Measurements from ENCODE around the gene WNK2.
"Not testable (repeated sequence)": the region's sequence is repeated elsewhere in the genome, so short reads cannot be mapped to it uniquely, and the experiment has no call there.

Gene WNK2

GRCh38 chr9:93332317-93332716 is 148.4 kb downstream of the WNK2 start:
- no peak for DNase-seq (ENCODE audit: low read depth)
- no peak overlapping the region for H3K4me3 ChIP-seq (ENCODE audit: low read depth, low read length)

GRCh38 chr9:93336720-93337119 is 152.8 kb downstream of the WNK2 start:
- DNase-seq (ENCODE audit: low read depth), result no peak
- H3K4me3 ChIP-seq (ENCODE audit: low read depth, low read length), result no peak overlapping the region

- H3K4me3 ChIP-seq (ENCODE audit: low read depth, low read length); DNase-seq (ENCODE audit: low read depth): not testable (repeated sequence)
Observed at GRCh38 chr9:93338196-93338595, 154.3 kb downstream of the WNK2 start.

GRCh38 chr9:93340091-93340490 is 156.2 kb downstream of the WNK2 start:
- H3K4me3 ChIP-seq (ENCODE audit: low read depth, low read length), result no peak overlapping the region
- DNase-seq (ENCODE audit: low read depth), result no peak

- DNase-seq (ENCODE audit: low read depth); H3K4me3 ChIP-seq (ENCODE audit: low read depth, low read length): not testable (repeated sequence)
Observed at GRCh38 chr9:93341820-93342219, 157.9 kb downstream of the WNK2 start.

- H3K4me3 ChIP-seq (ENCODE audit: low read depth, low read length); DNase-seq (ENCODE audit: low read depth): not testable (repeated sequence)
Observed at GRCh38 chr9:93342428-93342827, 158.5 kb downstream of the WNK2 start.

- H3K4me3 ChIP-seq (ENCODE audit: low read depth, low read length), result no peak overlapping the region
- no peak for DNase-seq (ENCODE audit: low read depth)
Observed at GRCh38 chr9:93343663-93344062, 159.7 kb downstream of the WNK2 start.

GRCh38 chr9:93345643-93346230 is 161.8 kb downstream of the WNK2 start:
- DNase-seq (ENCODE audit: low read depth), result no peak
- H3K4me3 ChIP-seq (ENCODE audit: low read depth, low read length), result peak overlapping the region; percentile 32

GRCh38 chr9:93346231-93347112 is 162.5 kb downstream of the WNK2 start:
- H3K4me3 ChIP-seq (ENCODE audit: low read depth, low read length), result peak overlapping the region; percentile 32
- DNase-seq (ENCODE audit: low read depth), result no peak

GRCh38 chr9:93347371-93347975 is 163.5 kb downstream of the WNK2 start:
- H3K4me3 ChIP-seq (ENCODE audit: low read depth, low read length); DNase-seq (ENCODE audit: low read depth): not testable (repeated sequence)

GRCh38 chr9:93353413-93354310 is 169.7 kb downstream of the WNK2 start:
- DNase-seq (ENCODE audit: low read depth); H3K4me3 ChIP-seq (ENCODE audit: low read depth, low read length): not testable (repeated sequence)

GRCh38 chr9:93354451-93354850 is 170.5 kb downstream of the WNK2 start:
- no peak overlapping the region for H3K4me3 ChIP-seq (ENCODE audit: low read depth, low read length)
- no peak for DNase-seq (ENCODE audit: low read depth)

GRCh38 chr9:93355827-93356226 is 171.9 kb downstream of the WNK2 start:
- H3K4me3 ChIP-seq (ENCODE audit: low read depth, low read length), result no peak overlapping the region
- DNase-seq (ENCODE audit: low read depth), result no peak

- no peak for DNase-seq (ENCODE audit: low read depth)
Observed at GRCh38 chr9:93357649-93358048, 173.7 kb downstream of the WNK2 start.

GRCh38 chr9:93359907-93360306 is 176.0 kb downstream of the WNK2 start:
- DNase-seq (ENCODE audit: low read depth), result not testable (repeated sequence)

More at GRCh38 chr9:93357649-93358048, 173.7 kb downstream of the WNK2 start:
- no peak overlapping the region for H3K4me3 ChIP-seq (ENCODE audit: low read depth, low read length)

GRCh38 chr9:93361995-93362394 is 178.1 kb downstream of the WNK2 start:
- no peak for DNase-seq (ENCODE audit: low read depth)
- H3K4me3 ChIP-seq (ENCODE audit: low read depth, low read length), result no peak overlapping the region

More at GRCh38 chr9:93359907-93360306, 176.0 kb downstream of the WNK2 start:
- not testable (repeated sequence) for H3K4me3 ChIP-seq (ENCODE audit: low read depth, low read length)

- no peak for DNase-seq (ENCODE audit: low read depth)
- no peak overlapping the region for H3K4me3 ChIP-seq (ENCODE audit: low read depth, low read length)
Observed at GRCh38 chr9:93364734-93365426, 180.9 kb downstream of the WNK2 start.

- no peak overlapping the region for H3K4me3 ChIP-seq (ENCODE audit: low read depth, low read length)
- no peak for DNase-seq (ENCODE audit: low read depth)
Observed at GRCh38 chr9:93365427-93366118, 181.6 kb downstream of the WNK2 start.
